ENCODE results near the gene CNOT4. TPM values are rescaled to one million over a fixed set of nuclear protein-coding genes. Genes with fewer than 3 reads are reported as not detected.

Gene CNOT4
- total and polyA plus RNA-seq, 2 of the 13 experiments (the other 11 are each of a cell fraction or from before 2014, with no cell fraction given) = 7.4 to 8.4 TPM

DNA sequence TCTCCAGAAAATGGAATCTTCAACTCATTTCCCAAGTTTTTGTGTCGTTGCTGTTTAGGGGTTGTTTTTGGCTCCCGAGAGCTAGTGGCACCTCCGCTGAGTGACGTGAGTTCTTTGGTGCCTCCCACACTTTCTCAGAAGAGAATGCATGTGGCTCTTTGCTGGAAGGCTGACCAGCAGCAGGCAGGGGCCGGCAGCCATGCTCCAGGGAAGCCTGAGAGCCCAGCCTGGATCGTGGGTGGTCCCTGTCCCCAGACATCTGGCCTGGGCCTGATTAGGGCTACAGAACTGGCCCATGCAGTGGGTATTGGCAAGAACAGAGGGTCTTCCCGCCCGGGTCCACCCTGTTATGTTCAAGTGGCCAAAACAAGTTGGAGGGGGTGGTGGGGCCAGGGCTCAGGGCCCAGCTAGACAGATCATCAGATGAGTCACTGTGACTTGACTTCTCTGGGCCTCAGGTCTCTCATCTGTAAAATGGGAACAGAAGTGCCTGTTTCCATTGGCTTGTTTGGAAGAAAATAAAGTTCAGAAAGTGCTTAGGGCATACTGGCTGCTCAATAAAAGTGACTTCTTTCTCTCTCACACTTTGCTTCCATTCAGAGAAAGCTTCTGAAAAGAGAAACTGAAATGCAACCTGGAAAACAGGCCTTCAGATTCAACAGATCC lies 193.1 kb downstream of the CNOT4 start:
- WGBS (ENCODE audit: low lambda C conversion rate) = 37% methylated on average over 5 of the region's 8 CpGs
- H3K79me2 ChIP-seq (ENCODE audit: insufficient read depth, low read length) = no peaks in the 10 kb centered on the region
- FAIRE-seq (no peak), ATAC-seq (no peak), DNase-seq (ENCODE audit: low spot score) (no peak)
- BruUV-seq (replicated peaks) = no TSS peak
- no peak overlapping the region for H3K9ac ChIP-seq (ENCODE audit: insufficient read depth, low read depth, low read length)
- H4K20me1 ChIP-seq (ENCODE audit: insufficient read depth, low read length) = no peaks in the 10 kb centered on the region
- no peak overlapping the region; a peak in 1 of 6 replicates for H3K4me3 ChIP-seq (replicated peaks in 1 of 3; ENCODE audit: insufficient read depth in 1 of 3, low read depth in 2 of 3, low read length in 3 of 3)
- H3K36me3 ChIP-seq (replicated peaks in 1 of 2; ENCODE audit: control insufficient read depth in 1 of 2, insufficient read depth in 2 of 2, low read length in 2 of 2) = no peaks in the 10 kb centered on the region
- no peak overlapping the region for H3K27ac ChIP-seq (ENCODE audit: extremely low read length, insufficient read depth, low read length)
- in situ Hi-C loops (cut with HindIII; ENCODE audit: extremely low pct_ligation_motif_present, low pct_unique_long_range_greater_than_20kb) = no loop called here
- H3K4me1 ChIP-seq (ENCODE audit: insufficient read depth, low read length) = peaks cover 19% of the 10 kb centered on the region
- H3K4me2 ChIP-seq (ENCODE audit: low read depth, low read length) = peak overlapping the region; percentile 87
- peaks cover 0 to 11% of the 10 kb centered on the region in 2 experiments; a peak in 2 of 5 replicates for H3K27me3 ChIP-seq (ENCODE audit: control insufficient read depth in 1 of 2, insufficient read depth in 2 of 2, low read length in 2 of 2)
- ChIA-PET CTCF (ENCODE audit: low intra/inter-chr PET ratio, low total read pairs) (no interaction called here), POLR2A (no interaction called here)
- TF ChIP-seq ZNF629 (CRISPR knock-in tag; conservative IDR thresholded peaks at IDR 0.05) (peak; percentile 72), GLI4 (CRISPR knock-in tag; IDR thresholded peaks at IDR 0.05; ENCODE audit: borderline replicate concordance) (no peak)
- no peaks in the 10 kb centered on the region for H3K9me3 ChIP-seq (ENCODE audit: low read length)
- intact Hi-C loops (cut with micrococcal nuclease; ENCODE audit: unreplicated experiment) = no loop called here
- peak overlapping the region; percentile 29 for H2AFZ ChIP-seq (ENCODE audit: low read length)

- intact Hi-C loops (cut with micrococcal nuclease; ENCODE audit: unreplicated experiment) (no loop called here), in situ Hi-C loops (cut with HindIII; ENCODE audit: extremely low pct_ligation_motif_present, low pct_unique_long_range_greater_than_20kb) (no loop called here)
- BruUV-seq (replicated peaks) = no TSS peak
- ChIA-PET CTCF (ENCODE audit: low intra/inter-chr PET ratio, low total read pairs) (no interaction called here), POLR2A (no interaction called here)
- Histone ChIP-seq H3K4me2 (ENCODE audit: low read depth, low read length) (no peak overlapping the region), H3K9ac (ENCODE audit: insufficient read depth, low read depth, low read length) (no peak overlapping the region), H3K9me3 (ENCODE audit: low read length) (no peaks in the 10 kb centered on the region), H4K20me1 (ENCODE audit: insufficient read depth, low read length) (no peaks in the 10 kb centered on the region), H3K27me3 (ENCODE audit: control insufficient read depth in 1 of 2, insufficient read depth in 2 of 2, low read length in 2 of 2) (peaks cover 0 to 11% of the 10 kb centered on the region in 2 experiments; a peak in 2 of 5 replicates), H3K4me3 (replicated peaks in 1 of 3; ENCODE audit: insufficient read depth in 1 of 3, low read depth in 2 of 3, low read length in 3 of 3) (no peak overlapping the region), H3K36me3 (replicated peaks in 1 of 2; ENCODE audit: control insufficient read depth in 1 of 2, insufficient read depth in 2 of 2, low read length in 2 of 2) (no peaks in the 10 kb centered on the region), H2AFZ (ENCODE audit: low read length) (no peak overlapping the region), H3K4me1 (ENCODE audit: insufficient read depth, low read length) (peaks cover 19% of the 10 kb centered on the region), H3K79me2 (ENCODE audit: insufficient read depth, low read length) (no peaks in the 10 kb centered on the region), H3K27ac (ENCODE audit: extremely low read length, insufficient read depth, low read length) (no peak overlapping the region)
- WGBS (ENCODE audit: low lambda C conversion rate) = 57% methylated on average over 6 of the region's 10 CpGs
- ATAC-seq = no peak
- DNase-seq (ENCODE audit: low spot score) = no peak
- TF ChIP-seq ZBTB7B (CRISPR knock-in tag; IDR thresholded peaks at IDR 0.05) (no peak), EZH2 (conservative IDR thresholded peaks at IDR 0.05; ENCODE audit: low read depth, low read length) (no peak)
- FAIRE-seq = no peak
Observed at GRCh38 chr7:135313971-135314370, 195.9 kb downstream of the CNOT4 start.

Other genes starting within 250 kb of the CNOT4 start
- 87.2 and 123 TPM in 2 replicates for gene NUP205, start 47.8 kb upstream of the CNOT4 start, total RNA-seq (2016; rRNA removed; fragmentation: Illumina TruSeq; extraction: Trizol)
- gene NUP205, start 47.8 kb upstream of the CNOT4 start, polyA plus RNA-seq (2011; rRNA removed) = 31.2 and 46.2 TPM in 2 replicates
- 7.2 and 10.2 TPM in 2 replicates for gene STMP1, start 152.4 kb upstream of the CNOT4 start, total RNA-seq (2016; rRNA removed; fragmentation: Illumina TruSeq; extraction: Trizol)
- gene STMP1, start 152.4 kb upstream of the CNOT4 start, polyA plus RNA-seq (2011; rRNA removed) = 12.2 and 16.2 TPM in 2 replicates
- gene SLC13A4, start 218.1 kb upstream of the CNOT4 start, total RNA-seq (2016; rRNA removed; fragmentation: Illumina TruSeq; extraction: Trizol) = not detected in 2 replicates
- gene SLC13A4, start 218.1 kb upstream of the CNOT4 start, polyA plus RNA-seq (2011; rRNA removed) = 0.04 and 0.08 TPM in 2 replicates
- not detected in 2 replicates for gene FAM180A, start 238.7 kb upstream of the CNOT4 start, total RNA-seq (2016; rRNA removed; fragmentation: Illumina TruSeq; extraction: Trizol)
- gene FAM180A, start 238.7 kb upstream of the CNOT4 start, polyA plus RNA-seq (2011; rRNA removed) = not detected in 2 replicates

Data from HepG2 (cell line).